ENCODE results near the gene ZNF460. TPM values are rescaled to one million over a fixed set of nuclear protein-coding genes. Genes with fewer than 3 reads are reported as not detected.

The ZNF460 gene
- total RNA-seq (2014; rRNA removed; shearing (Covaris generic)), result 19.8 and 23.3 TPM in 2 replicates

DNA sequence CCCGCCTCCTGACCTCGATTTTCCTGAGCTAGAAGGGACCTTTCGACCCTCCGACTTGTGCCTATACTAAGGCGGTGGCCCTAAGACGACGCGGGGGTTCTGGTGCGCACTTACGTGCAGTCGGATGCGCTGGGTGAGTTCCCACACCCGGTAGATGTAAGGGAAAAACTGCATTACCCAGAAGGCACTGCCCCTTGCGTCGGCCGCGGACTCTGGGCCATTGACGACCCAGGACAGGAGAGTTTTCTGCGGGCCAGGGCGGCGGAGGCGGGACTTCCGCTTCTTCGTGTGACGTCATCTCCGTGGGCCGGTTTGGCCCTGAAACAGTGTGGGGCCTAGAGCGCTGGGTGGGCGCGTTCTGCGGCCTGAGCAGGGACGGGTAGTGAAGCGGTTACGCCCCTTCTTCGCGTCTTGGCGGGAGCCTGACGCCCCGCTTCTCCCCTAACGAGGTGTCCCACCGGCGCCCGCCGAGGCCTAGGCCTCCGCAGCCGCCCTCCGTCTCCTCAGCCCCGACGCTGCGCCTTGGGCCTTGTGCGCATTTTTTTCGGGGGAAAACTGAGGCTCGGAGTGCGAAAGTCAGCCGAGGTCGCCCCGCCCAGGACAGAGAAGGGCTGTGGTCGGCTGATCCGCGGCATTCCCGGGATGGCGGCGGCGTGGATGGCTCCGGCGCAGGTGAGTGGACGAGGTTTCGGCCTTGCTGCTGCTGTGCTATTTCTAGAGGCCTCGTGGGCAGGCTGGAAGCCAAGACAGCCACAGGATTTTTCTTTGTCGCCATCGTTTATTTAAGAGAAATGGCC lies at the start of gene ZNF460:
TSS of gene ZNF460 (plus strand) at position 321 of the 797 bp plus-strand sequence. CDS start at position 643, 322 bp downstream.
- peak; percentile 98 for DNase-seq (ENCODE audit: low read depth)

DNA sequence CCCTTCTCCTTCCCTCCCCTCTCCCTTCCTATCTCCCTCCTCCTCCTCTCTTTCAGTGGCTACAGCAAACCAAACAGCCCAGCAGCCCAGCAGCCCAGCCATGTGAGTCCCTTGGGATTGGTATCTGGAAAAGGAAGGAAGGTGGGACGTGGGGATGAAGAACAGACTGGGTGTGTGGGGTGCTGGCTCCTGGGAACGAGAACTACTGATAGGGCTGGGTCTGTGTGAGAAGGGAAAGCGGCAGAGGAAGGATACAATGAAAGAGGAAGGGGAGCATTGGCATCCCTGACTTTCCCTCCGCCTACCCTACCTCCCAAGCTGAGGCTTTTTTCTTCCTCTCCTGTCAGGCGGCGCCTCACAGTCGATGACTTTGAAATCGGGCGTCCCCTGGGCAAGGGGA lies 48.6 kb upstream of the ZNF460 start:
- DNase-seq (ENCODE audit: low read depth), result no peak

DNA sequence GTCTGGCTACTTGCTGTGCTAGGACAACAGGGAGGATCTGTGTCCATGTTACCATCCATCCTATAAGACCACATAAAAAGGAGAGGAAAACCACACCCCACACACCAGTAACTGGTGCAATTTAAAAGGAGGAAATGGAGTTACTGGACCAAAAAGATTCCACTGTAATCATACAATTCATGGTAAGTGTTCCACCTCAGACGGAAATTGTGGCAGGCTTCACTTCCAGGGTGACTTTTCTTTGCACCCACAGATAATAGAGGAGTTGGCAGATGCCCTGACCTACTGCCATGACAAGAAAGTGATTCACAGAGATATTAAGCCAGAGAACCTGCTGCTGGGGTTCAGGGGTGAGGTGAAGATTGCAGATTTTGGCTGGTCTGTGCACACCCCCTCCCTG lies 47.1 kb upstream of the ZNF460 start:
- no peak for DNase-seq (ENCODE audit: low read depth)

DNA sequence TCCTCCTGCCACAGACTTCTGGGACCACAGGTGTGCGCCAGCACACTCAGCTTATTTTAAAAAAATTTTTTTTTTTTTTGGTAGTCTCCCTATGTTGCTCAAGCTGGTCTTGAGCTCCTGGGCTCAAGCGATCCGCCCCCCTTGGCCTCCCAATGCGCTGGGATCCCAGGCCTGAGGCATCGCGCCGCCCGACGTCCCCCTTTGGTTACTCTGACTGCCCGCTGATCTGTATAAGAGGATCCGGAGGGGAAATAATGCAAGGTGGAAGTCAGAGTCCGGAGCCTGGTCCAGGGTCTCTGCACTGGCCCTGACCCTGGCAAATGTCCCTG lies 40.3 kb upstream of the ZNF460 start:
- no peak for DNase-seq (ENCODE audit: low read depth)

DNA sequence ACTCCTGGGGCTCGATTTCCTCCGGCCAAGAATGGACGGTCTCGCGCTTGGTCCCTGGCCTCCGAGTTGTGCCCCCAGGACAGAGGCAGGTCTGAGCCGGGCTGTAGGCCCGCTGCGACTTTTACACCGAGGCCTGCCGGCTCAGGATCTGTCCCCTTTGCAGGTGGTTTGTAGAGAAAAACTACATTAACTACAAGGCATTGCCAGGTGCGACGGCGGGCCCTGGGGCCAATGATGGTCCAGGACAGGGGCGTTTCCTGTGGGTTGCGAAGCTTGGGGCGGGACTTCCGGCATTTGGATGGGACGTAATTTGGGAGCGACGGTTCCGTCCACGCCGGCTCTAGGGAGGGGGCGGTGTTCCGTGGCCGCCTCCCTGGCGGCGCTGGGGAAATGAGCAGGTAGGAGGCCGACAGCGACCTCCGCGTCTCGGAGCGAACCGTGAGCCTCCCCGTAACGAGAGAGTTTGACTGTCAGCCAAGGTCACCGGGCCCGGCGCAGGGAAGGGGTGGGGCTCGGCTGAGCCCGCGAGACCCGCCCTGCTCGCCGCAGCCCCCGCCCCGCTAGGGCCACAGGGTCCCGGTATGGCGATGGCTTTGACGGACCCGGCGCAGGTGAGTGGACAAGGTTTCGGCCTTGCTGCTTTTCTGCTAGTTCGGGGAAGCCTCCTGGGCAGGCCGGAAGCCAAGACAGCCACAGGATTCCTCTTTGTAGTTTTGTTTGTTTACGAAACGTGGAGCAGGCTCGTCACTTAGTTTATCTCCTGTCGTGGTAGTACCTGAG lies 39.8 kb upstream of the ZNF460 start, which contains the start of gene ZNF805:
TSS of gene ZNF805 (plus strand) at position 322 of the 780 bp plus-strand sequence. CDS start at position 582, 260 bp downstream.
- DNase-seq (ENCODE audit: low read depth), result peak; percentile 95

DNA sequence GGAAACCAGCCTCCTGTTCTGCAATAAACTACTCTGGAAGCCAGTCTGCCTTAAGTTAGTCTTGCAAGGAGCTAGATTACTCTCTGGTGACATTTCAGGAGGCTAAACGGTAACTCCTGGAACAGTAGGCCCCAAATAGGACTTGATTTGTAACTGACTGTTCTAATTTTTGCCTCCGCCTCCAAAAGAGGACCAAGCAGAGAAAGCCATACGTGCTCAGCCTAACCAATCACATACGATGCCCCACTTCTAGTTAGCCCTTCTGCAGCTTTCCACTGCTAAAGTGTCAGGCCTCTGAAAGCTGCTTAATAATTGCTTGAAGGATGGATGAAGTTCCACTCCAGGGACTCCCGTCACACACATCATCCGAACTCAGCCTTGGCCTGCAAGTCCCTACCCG lies 39.1 kb upstream of the ZNF460 start:
- DNase-seq (ENCODE audit: low read depth), result no peak

DNA sequence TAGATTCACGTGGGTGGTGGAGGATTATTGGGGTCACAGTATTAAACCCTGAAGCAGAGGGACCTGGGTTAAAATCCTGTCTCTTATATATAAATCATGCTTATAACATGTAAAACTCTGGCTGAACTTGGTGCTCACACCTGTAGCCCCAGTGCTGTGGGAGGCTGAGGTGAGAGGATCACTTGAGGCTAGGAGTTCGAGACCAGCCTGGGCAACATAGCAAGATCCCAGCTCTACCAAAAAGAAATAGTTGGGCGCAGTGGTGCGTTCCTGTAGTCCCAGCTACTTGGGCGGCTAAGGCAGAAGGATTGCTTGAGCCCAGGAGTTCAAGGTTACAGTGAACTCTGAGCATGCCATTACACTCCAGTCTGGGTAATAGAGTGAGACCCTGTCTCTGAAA lies 37.5 kb upstream of the ZNF460 start:
- no peak for DNase-seq (ENCODE audit: low read depth)

DNA sequence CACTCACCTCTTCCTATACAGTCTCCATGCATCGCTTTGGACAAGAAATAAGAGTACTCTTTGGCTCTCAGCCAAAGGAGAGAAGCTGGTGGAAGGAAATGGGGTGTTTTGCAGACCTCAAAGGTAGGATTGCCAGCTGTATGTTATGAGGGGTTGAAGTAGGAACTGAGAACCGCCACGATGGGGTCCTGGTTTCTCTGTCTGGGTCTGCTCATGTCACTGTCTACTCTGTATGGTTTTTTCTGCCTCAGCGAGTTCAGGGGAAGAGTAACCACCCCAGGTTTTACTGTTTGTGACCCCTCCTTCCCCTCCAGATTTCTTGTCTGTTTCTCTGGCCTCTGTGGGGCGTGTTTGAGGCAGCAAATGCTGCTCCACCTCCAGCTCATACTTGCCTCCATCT lies 35.8 kb upstream of the ZNF460 start:
- no peak for DNase-seq (ENCODE audit: low read depth)

DNA sequence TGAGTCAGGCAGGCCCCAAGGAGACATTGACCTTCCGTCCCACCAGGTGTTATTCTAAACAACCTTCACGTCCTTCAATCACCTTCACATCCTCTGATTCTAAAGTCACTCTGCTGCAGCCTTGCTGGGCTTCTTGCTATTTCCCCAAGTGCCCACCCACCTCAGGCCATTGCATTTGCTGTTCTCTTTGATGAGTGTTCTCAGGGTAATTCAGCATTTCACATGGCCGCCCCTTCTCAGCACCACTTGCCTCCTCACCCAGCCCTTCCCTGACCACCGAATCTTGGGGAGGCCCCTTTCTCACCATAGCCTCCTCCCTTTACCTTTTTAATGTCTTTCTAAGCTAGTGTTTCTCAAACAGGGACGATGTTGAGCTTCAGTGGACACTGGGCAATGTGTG lies 35.2 kb upstream of the ZNF460 start:
- DNase-seq (ENCODE audit: low read depth), result no peak

DNA sequence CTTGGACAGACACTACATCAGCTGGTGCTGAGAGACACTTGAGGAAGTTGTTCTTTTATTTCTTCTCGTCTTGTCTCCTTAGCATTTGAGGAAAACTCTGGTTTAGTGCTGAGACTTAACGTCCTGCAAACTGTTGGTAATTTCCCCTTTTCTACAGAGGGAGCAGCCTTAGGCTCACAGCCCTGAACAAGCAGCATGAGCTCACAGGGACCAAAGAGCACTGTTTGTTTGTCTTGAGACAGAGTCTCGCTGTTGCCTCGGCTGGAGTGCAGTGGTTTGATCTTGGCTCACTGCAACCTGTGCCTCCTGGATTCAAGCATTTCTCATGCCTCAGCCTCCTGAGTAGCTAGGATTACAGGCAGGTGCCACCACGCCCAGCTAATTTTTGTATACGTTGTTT lies 34.3 kb upstream of the ZNF460 start:
- no peak for DNase-seq (ENCODE audit: low read depth)

DNA sequence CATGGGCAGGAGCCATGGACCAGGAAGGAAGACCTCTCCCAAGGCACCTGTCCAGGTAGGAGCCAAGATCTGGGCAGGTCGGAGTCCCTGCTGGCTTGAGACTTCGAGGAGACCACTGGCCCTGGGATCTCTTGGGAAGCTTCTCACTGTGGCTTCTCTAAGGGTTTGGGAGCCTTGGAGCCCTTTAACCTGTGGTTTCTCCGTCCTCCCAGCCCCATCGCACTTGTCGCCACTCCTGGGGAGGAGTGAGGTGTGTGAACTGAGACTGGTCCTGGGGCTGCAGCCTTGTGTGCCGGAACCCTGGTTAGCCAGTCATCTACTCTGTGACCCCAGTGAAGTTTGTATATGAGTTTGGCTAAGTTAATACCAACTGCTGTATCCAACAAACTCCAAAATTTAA lies 31.6 kb upstream of the ZNF460 start:
- no peak for DNase-seq (ENCODE audit: low read depth)

DNA sequence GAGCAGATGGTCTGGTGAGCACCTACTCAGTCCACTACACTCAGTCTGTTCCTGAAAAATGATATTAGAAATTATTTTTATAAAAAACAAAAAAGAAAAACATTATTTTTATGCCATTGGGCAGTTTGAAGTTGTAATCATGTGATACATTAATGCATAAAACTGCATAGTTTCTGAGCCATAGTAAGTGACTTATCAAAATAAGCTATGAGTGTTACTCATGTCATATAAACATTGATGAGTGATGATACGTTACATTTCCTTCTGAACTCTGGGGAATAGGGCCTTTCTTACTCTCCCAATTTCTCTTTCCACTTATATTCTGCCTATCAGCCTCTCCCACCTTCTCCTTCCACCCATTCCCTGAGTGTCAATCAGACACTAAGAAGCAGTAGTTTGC lies 31.0 kb upstream of the ZNF460 start:
- DNase-seq (ENCODE audit: low read depth), result no peak

DNA sequence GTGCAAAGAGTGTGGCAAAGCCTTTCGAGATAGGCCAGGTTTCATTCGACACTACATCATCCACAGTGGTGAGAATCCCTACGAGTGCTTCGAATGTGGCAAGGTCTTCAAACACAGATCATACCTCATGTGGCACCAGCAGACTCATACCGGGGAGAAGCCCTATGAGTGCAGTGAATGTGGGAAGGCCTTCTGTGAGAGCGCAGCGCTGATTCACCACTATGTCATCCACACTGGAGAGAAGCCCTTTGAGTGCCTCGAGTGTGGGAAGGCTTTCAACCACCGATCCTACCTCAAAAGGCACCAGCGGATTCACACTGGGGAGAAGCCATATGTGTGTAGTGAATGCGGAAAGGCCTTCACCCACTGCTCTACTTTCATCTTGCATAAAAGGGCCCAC lies 26.5 kb upstream of the ZNF460 start:
- peak; percentile 49 for DNase-seq (ENCODE audit: low read depth)

DNA sequence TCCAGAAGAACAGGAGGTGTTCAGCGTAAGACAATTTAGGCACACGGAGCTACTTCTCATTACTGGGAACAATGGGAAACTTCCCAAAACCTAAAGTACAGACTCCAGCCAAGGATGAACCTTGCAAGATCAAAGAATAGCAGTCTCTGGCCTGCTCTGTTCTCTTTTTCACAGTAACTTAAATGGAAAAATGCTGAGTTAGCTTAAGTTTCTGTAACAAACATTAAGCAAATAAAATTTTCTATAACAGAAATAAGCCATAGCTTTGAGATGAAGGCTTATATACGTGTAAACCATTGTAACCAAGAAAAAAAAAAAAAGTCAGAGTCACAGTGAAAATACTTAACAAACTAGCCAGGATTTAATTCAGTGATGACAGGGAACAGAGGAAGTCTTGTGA lies 18.2 kb upstream of the ZNF460 start:
- DNase-seq (ENCODE audit: low read depth), result no peak

DNA sequence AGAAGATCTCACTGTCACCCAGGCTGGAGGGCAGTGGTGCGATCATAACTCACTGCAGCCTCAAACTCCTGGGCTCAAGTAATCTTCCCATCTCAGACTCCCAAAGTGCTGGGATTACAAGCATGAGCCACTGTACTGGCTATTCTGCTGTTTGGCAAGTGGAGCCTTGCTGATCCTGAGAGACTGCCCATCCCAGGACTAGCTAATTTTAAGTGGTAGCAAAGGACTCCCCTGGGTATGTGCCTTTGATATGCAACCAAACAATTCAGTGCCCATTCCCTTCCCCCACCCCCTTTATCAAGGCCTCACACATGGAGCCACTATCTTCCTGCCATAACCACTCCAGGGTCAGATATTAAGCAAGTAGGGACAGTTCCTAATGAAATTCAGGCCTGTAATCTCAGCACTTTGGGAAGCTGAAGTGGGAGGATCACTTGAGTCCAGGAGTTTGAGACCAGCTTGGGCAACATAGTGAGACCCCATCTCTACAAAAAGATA lies 17.0 kb upstream of the ZNF460 start:
- DNase-seq (ENCODE audit: low read depth), result no peak

DNA sequence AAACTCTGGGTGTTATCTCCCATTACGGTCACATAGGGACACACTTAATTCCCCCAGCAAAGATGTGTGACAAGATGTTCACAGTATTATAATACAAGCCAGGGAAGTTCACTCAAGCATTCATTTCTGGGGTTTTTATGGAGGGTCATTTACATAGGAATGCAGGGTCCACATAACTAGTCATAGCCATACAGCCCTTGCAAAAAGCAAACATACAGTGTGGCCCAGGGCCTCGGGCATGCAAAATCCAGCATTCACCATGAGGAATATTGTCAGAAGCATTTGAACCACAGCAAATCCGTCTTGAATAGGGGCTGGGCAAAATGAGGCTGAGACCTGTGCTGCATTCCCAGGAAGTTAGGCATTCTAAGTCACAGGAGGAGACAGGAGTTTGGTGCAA lies 13.0 kb upstream of the ZNF460 start:
- no peak for DNase-seq (ENCODE audit: low read depth)

DNA sequence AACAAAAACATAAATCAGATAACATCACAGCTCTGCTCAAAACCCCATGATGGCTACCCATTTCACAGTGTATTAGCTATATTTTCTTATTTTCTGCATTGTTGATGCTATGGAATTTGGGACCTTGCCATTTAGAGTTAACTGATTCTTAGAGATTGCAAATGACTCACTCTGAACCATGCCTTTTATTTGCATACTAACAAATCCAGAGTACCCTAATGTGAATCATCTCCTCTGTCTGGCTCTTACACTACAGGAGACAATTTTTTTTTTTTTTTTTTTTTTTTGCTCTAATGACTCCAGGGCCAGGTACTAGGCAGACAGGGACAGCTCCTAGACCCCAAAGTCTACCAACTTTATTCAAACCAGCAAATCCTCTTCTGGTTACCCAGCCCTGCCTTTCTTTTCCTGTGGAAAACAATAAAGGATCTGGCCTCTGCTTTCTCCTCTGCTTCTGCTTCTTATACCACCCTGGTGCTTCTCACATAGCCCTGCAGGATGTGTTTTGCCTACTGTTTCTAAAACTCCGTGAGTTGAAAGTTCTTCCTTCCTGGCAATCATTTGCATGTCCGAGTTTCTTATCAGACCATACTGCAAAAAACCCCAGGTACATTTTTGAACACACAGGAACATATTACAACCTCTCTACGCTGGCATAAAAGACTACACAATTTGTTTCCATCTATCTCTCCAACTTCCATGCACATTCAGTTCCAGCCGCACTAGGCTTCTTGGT lies 10.6 kb upstream of the ZNF460 start:
- peak; percentile 67 for DNase-seq (ENCODE audit: low read depth)

DNA sequence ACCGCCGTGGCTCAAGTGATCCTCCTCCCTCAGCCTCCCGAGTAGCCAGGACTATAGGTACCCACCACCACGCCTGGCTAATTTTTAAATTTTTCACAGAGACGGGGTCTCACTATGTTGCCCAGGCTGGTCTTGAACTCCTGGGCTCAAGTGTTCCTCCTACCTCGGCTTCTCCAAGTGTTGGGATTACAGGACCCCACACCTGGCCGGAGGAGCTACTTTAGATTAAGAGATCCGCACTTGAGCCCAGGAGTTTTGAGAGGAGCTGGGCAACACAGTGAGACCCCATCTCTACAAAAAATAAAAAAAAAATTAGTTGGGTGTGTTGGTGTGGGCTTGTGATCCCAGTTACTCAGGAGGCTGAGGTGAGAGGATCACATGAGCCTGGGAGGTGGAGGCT lies 9.0 kb upstream of the ZNF460 start:
- no peak for DNase-seq (ENCODE audit: low read depth)

DNA sequence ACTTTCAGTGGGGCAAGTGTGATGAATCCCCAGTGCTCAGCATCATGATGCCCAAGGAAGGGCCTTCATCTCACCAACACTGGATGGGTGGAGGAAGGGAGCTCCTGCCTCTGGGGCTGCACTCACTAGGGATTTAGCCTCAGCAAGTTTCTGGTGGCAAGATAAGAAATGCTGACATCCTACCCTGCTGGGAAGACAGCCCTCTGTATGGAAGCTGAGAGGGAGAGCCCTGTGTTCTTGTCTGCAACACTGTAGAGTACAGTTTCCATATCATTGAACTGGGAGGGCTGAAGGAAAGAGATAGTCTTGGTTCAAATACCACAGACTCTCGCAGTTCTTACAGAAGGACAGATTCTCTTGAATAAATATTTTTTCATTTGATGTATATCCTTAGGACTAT lies 7.3 kb upstream of the ZNF460 start:
- no peak for DNase-seq (ENCODE audit: low read depth)

DNA sequence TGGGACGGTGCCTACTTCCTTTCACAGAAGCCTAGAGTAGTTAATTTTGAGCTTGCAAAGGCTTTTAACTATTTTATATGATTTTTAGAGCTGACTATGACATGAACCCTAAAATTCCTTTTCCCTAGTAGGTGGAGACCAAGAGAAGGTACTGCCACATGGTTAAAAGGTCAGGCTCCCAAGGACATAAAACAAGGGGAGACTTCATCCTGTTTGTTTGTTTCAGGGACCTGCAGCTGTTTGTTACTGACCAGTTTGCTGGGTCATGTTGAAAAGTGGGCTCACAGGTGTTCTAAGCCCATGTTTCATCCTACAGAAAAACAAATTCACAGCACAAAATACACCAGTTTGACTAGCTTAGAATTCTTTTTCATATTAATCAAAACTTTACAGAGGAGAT lies 3.9 kb upstream of the ZNF460 start:
- DNase-seq (ENCODE audit: low read depth), result no peak

DNA sequence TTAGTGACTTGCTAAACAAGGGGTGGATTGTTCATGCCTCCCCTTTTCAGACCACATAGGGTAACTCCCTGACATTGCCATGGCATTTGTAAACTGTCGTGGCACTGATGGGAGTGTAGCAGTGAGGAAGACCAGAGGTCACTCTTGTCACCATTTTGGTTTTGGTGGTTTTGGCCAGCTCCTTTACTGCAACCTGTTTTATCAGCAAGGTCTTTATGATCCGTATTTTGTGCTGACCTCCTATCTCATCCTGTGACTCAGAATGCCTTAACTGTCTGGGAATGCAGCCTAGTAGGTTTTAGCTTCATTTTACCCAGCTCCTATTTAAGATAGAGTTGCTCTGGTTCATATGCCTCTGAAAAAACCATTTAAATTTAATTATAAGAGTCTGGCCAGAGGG lies 1.8 kb upstream of the ZNF460 start:
- peak; percentile 66 for DNase-seq (ENCODE audit: low read depth)

DNA sequence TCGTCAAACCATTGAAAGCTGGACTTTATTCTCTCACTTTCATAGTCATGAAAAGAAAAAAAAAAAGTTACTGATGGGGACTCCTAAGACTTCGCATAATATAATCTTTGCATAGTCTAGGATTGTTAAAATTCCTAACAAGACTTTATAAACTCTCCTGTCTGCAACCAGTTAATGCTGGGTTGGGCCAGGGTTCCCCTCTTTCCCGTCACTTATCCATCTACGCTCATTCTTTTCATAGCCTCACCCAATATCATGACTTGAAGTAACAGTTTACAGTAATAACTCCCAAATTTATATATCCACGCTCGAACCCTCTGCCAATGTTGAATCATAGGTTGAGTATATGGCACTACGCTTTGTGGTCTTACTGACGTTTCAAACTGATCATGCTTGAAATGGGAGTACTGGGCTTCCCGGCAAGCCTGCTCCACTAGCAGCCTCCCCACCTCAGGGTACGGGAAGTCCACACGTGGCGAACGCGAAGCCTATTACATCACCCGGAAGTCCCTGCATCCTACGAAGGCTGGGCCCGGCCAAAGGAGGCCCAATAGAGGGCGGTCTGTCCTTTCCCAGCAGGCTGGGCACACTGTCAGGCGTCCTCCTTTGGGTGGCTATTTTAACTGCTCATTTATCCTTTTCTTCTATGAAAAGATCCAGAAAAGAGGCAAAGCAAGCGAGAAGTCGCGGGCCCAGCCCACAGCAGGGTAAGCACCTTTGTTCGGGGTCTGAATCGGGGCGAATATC lies 694 bp upstream of the ZNF460 start:
- peak; percentile 97 for DNase-seq (ENCODE audit: low read depth)
